Measurements from ENCODE around the gene VTI1A. TPM values are rescaled to one million over a fixed set of nuclear protein-coding genes. Genes with fewer than 3 reads are reported as not detected.

The VTI1A gene
- total and polyA plus RNA-seq, 4 donors: 5.5 to 26.9 (median 13.1) TPM

DNA sequence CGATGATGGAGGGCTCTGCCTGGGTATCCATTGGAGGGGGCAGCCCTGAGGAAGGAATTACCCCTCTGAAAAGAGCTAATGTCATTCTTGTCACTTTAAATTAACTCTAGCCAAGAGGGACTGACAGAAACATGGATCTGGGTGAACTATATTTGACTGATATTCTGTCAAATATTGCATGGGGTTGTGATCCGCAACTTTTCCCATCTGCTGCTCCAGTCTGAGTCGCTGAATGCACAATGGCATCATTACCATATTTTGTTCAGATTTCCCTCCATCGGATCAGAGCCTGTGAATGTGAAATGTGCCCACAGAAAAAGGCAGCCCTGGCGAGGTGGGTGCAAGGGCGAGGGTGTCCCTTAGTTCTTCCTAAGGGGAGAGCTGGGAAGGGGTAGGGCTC is 402.5 kb downstream of the VTI1A start:
- no peak for DNase-seq (ENCODE audit: low spot score)
- H3K9ac ChIP-seq (ENCODE audit: low read depth in 1 of 2, low read length in 2 of 2): no peak overlapping the region
- H3K4me1 ChIP-seq (ENCODE audit: control insufficient read depth in 4 of 4, insufficient read depth in 4 of 4, low read length in 3 of 4): peaks cover 2 to 28% (median 19%) of the 10 kb centered on the region in 4 donors
- no peaks in the 10 kb centered on the region for H3K9me3 ChIP-seq (ENCODE audit: control insufficient read depth in 4 of 4, low read length in 3 of 4)
- H3K4me3 ChIP-seq (ENCODE audit: low read depth in 1 of 3, low read length in 3 of 3): no peak overlapping the region
- no peaks in the 10 kb centered on the region for H3K36me3 ChIP-seq (ENCODE audit: control insufficient read depth in 4 of 4, insufficient read depth in 3 of 4, low read depth in 1 of 4, low read length in 3 of 4)
- TF ChIP-seq YY1 (IDR thresholded peaks at IDR 0.05): no peak
- no peak for TF ChIP-seq HNF4A (conservative IDR thresholded peaks at IDR 0.05)
- no peak for TF ChIP-seq GABPA (IDR thresholded peaks at IDR 0.05 in 1 of 2, conservative IDR thresholded peaks at IDR 0.05 in 1 of 2)
- TF ChIP-seq RXRA (IDR thresholded peaks at IDR 0.05): no peak
- no peak for TF ChIP-seq FOXA2 (IDR thresholded peaks at IDR 0.05)
- TF ChIP-seq FOXA1 (IDR thresholded peaks at IDR 0.05): no peak
- TF ChIP-seq, protein P1, sequence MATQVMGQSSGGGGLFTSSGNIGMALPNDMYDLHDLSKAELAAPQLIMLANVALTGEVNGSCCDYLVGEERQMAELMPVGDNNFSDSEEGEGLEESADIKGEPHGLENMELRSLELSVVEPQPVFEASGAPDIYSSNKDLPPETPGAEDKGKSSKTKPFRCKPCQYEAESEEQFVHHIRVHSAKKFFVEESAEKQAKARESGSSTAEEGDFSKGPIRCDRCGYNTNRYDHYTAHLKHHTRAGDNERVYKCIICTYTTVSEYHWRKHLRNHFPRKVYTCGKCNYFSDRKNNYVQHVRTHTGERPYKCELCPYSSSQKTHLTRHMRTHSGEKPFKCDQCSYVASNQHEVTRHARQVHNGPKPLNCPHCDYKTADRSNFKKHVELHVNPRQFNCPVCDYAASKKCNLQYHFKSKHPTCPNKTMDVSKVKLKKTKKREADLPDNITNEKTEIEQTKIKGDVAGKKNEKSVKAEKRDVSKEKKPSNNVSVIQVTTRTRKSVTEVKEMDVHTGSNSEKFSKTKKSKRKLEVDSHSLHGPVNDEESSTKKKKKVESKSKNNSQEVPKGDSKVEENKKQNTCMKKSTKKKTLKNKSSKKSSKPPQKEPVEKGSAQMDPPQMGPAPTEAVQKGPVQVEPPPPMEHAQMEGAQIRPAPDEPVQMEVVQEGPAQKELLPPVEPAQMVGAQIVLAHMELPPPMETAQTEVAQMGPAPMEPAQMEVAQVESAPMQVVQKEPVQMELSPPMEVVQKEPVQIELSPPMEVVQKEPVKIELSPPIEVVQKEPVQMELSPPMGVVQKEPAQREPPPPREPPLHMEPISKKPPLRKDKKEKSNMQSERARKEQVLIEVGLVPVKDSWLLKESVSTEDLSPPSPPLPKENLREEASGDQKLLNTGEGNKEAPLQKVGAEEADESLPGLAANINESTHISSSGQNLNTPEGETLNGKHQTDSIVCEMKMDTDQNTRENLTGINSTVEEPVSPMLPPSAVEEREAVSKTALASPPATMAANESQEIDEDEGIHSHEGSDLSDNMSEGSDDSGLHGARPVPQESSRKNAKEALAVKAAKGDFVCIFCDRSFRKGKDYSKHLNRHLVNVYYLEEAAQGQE (IDR thresholded peaks at IDR 0.05): no peak
- TF ChIP-seq JUND (IDR thresholded peaks at IDR 0.05): no peak
- TF ChIP-seq RAD21 (IDR thresholded peaks at IDR 0.05): no peak
- TF ChIP-seq TAF1 (conservative IDR thresholded peaks at IDR 0.05): no peak
- no peak for TF ChIP-seq SP1 (IDR thresholded peaks at IDR 0.05)
- TF ChIP-seq, protein P2, sequence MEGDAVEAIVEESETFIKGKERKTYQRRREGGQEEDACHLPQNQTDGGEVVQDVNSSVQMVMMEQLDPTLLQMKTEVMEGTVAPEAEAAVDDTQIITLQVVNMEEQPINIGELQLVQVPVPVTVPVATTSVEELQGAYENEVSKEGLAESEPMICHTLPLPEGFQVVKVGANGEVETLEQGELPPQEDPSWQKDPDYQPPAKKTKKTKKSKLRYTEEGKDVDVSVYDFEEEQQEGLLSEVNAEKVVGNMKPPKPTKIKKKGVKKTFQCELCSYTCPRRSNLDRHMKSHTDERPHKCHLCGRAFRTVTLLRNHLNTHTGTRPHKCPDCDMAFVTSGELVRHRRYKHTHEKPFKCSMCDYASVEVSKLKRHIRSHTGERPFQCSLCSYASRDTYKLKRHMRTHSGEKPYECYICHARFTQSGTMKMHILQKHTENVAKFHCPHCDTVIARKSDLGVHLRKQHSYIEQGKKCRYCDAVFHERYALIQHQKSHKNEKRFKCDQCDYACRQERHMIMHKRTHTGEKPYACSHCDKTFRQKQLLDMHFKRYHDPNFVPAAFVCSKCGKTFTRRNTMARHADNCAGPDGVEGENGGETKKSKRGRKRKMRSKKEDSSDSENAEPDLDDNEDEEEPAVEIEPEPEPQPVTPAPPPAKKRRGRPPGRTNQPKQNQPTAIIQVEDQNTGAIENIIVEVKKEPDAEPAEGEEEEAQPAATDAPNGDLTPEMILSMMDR (IDR thresholded peaks at IDR 0.05; ENCODE audit: low read depth, low read length, missing input control): no peak
- TF ChIP-seq, protein P3, sequence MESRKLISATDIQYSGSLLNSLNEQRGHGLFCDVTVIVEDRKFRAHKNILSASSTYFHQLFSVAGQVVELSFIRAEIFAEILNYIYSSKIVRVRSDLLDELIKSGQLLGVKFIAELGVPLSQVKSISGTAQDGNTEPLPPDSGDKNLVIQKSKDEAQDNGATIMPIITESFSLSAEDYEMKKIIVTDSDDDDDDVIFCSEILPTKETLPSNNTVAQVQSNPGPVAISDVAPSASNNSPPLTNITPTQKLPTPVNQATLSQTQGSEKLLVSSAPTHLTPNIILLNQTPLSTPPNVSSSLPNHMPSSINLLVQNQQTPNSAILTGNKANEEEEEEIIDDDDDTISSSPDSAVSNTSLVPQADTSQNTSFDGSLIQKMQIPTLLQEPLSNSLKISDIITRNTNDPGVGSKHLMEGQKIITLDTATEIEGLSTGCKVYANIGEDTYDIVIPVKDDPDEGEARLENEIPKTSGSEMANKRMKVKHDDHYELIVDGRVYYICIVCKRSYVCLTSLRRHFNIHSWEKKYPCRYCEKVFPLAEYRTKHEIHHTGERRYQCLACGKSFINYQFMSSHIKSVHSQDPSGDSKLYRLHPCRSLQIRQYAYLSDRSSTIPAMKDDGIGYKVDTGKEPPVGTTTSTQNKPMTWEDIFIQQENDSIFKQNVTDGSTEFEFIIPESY (IDR thresholded peaks at IDR 0.05): no peak
- TF ChIP-seq, protein P4, sequence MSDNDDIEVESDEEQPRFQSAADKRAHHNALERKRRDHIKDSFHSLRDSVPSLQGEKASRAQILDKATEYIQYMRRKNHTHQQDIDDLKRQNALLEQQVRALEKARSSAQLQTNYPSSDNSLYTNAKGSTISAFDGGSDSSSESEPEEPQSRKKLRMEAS (IDR thresholded peaks at IDR 0.05): no peak
- TF ChIP-seq NR2F2 (IDR thresholded peaks at IDR 0.05): no peak
- TF ChIP-seq HNF4G (IDR thresholded peaks at IDR 0.05): no peak
- no peak for TF ChIP-seq EGR1 (IDR thresholded peaks at IDR 0.05; ENCODE audit: low read depth in 2 of 2)
- TF ChIP-seq, protein P5, sequence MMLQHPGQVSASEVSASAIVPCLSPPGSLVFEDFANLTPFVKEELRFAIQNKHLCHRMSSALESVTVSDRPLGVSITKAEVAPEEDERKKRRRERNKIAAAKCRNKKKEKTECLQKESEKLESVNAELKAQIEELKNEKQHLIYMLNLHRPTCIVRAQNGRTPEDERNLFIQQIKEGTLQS (IDR thresholded peaks at IDR 0.05): no peak
- H3K27me3 ChIP-seq (ENCODE audit: control insufficient read depth in 4 of 4, insufficient read depth in 4 of 4, low read length in 3 of 4): no peaks in the 10 kb centered on the region
- WGBS: 96% methylated on average over 6 of the region's 6 CpGs
- no peak overlapping the region for H3K27ac ChIP-seq (ENCODE audit: low read depth in 1 of 2, low read length in 2 of 2)

Data from liver (tissue), 9 donors.